Measurements from ENCODE around the gene CDON.

The CDON gene

GRCh38 chr11:126082251-126083109, 19.8 kb upstream of the CDON start:
- DNase-seq, result no peak

GRCh38 chr11:126081915-126082250, 19.2 kb upstream of the CDON start:
- no peak for DNase-seq

DNA sequence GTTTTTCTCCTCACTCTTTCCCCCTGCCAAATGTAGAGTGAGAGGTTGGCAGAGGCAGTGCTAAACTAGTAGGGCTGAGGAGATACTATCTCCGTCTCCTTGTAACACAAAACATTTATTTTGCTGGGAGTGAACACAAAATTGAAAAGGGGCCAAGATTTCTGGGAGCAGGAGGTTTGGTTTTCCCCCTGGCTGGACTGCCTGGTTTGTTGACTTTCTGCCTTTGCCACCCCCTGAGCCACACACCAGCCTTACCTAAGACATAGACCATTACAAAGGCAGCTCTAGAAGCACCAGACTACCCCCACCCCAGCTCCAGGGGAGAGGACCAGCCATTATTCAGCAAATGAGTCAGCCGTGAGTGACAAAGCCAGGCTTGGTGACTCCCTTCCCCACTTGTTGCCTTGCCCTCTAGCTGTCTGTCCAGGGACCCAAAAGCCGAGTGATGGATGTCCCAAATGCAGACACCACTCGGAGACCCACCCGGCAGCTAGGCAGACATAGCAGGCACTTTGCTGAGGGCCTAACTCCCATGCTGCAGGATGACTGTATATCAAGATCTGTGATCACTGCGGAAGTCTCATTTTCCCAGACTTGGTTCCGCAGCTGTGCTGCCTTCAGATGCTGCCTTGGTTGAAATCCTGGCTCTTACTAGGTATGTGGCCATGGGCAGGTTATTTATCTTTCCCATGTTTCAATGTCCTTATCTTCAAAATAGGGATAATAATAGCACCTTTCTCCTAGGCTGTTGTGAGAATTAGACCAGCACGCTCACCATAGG, 17.7 kb upstream of the CDON start:
- no peak for DNase-seq

GRCh38 chr11:126079621-126080124, 17.0 kb upstream of the CDON start:
- DNase-seq, result no peak

- no peak for DNase-seq
These were observed 14.0 kb upstream of the CDON start for GRCh38 chr11:126076641-126077040.

- no peak for DNase-seq
These were observed 10.3 kb upstream of the CDON start for GRCh38 chr11:126072801-126073594.

GRCh38 chr11:126072141-126072741, 9.6 kb upstream of the CDON start:
- peak; percentile 20 for DNase-seq

DNA sequence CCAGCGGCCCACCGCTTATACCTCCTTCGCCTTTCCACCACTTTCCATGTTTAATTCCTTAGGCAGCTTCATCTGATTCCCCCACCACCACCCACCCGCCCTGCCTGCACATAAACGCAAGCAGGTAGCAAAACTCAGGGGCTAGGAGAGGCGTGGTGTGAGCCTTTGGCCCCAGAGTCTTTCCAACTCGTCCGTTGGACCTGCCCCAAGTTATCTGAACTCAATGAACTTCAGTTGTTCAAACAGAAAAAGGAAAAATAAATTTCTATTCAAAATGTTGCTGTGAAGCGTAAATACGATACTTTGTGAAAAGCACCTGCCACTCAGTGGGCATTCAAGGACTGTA, 814 bp upstream of the CDON start:
- no peak for DNase-seq

DNA sequence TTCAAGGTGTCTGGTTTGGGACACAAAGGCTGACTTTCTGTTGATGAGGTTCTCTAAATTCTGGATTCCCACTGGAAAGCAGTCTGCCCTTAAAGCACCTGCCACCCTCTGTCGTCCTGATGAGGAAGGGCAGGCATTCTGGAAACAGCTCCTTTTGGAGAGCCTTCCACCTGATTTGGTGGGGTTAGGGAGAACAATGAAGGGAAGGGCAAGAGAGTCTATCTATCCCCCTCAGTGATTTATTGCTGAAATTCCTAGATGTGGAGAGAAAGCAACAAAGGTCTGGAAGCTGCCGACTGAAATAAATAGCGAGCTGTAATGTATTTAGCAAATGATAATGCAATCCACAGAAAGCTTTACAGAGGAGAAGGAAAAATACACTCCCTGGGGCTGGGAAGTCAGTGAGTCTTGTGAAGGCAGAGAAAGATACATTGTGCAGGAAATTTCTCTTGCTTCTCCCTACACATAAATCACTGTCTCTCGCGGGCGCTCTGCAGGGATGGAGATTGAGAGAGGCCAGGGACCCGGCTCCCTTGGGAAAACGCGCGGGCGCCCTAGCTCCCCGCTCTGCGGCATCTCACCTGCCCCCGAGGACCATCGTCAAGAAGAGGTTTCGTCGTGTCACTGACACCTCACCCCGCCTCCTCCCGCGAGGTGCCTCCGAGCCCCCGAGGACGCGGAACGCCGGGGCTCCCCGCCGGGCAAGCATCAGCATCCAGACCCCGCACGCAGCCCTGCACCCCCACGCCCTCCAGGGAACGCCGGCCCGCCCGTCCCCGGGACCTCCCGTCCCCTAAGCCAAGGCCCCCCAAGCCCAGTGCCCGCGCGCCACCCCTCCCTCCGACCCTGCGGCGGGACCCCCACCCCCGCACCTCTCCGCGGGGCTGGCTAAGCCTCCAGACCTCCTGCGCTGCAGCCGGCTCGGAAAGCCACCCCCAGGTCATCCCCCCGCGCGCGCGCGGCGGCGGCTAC, 673 bp downstream of the CDON start:
- peak; percentile 45 for DNase-seq

- DNase-seq, result no peak
These were observed 1.9 kb downstream of the CDON start for GRCh38 chr11:126060757-126061171.

- DNase-seq, result no peak
These were observed 3.4 kb downstream of the CDON start for GRCh38 chr11:126059238-126059781.

DNA sequence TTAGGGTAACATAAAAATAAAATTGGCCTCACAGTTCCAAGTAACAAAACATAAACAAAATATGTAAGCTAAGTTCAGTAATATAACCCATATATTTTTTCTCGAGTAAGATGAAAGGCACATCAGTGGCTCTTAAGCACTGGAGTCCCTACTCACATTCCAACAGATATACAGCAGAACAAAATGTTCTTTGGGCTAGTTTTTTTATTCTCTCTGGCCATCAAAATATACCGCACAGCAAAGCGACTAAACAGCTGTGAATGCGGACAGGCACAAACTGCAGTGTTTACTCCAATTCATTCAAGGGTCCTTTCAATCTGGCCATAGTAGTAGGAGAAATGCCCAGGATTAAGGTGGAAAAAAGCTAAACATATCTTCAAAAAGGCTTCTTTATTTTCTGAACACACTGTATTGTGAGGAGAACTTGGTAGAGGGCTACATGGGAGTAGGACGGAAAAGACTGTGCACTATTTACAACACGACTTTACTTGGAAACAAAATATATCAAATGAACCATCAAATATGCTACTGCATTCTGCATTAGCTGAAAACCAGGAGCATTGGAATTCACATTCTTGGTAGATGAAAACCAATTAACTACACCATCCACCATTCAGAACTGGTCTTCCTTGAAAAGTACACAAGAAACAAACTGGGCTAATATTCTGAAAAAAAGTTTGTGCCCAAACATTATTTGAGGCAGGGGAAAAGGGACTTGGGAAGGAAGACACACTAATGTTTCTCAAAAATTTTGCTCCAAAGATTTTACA, 4.4 kb downstream of the CDON start:
- DNase-seq, result no peak

- DNase-seq, result no peak
These were observed 7.8 kb downstream of the CDON start for GRCh38 chr11:126054882-126055281.

DNA sequence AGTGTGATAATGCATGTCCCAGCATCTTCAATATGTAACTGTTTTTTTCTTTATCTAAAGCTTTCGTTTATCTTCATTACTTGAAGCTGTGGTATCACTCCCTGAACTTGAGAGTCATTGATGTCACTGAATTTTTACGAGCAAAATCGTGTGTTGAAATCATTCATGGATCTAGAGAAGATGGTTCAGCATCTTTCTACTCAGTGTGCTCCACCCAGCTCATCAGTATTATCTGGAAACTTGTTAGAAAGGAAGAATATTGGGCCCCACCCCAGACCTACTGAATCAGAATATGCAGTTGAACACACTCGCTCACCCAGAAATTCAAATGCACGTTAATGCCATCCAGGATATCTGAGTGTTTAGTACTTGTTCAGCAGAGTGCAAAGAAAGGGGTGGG, 8.3 kb downstream of the CDON start:
- DNase-seq, result no peak

DNA sequence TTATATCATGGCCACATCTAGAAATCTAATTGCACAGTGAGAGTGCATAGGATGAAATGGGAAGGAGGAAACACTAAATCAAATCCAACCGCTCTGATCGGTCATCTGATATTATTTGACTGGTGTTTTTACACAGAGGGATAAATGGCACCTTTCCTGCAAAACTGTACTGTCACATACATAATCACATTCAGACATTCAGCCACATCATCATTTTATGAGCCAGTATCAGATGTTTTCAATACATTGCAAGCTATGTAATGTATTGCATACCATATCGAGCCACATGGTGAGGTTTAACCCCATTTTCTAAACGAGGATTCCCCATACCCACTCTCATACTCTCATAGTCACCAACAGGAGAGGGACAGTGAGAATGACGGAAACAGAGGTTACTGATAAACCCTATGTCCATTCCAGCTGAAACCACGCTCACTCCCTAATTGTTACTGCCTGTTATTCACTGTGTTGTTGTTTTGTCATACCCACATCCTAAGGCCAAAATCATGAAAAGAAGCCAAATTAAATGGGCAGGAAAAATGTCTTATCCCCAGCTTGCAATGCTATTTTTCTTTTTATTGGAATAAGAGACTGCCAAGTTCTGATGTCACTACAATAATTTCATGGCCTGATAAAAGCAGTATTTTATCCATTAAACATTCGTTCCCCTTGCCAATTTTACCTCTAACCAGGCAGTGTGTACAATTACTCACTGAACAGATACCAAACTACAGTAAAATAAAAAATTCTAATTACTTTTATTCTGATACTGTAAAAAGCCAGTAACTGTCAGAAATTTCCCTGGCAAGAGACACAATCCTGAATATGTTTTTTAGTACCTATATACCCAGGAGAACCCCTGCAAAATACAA, 9.0 kb downstream of the CDON start:
- no peak for DNase-seq

DNA sequence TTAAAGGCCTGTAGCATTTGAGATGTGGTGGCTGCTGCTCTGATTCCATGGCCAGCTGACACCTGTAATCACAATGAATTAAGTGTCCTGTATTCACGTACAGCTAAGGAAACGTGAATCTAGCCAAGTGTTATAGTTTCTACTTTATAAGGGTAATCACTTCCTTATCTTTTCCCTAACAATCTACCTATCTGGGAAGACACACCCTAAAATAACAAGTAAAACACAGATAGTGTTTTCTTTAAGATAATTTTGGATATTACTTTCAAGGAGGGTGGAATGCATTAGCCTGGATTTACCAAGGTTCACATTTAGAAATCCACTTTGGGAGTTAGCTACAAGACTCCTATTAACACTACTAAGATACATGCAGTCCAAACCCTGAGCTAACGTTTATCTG, 11.5 kb downstream of the CDON start:
- no peak for DNase-seq

DNA sequence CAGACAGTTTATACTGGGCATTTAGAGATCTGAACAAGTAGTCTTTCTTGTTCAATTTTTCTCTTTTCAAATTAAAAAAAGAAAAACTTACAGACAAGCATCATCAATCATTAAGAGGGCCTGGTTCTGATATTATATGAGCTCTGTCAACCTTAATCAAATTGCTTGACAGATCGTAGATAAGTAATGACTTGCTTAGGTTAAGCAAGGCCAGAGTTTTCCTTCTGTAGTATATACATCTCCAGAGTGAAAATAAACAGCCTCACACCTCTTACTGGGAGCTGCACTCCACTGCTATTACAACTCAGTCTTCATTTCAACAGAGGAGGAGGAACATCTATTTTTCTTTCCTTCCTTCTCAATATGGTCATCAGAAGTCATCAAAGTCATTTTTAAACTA, 13.5 kb downstream of the CDON start:
- peak; percentile 29 for DNase-seq

GRCh38 chr11:126048197-126048596, 14.5 kb downstream of the CDON start:
- DNase-seq, result peak; percentile 35

- DNase-seq, result no peak
These were observed 16.0 kb downstream of the CDON start for GRCh38 chr11:126046570-126047195.

Measured in NCI-H226 (cell line).